Activated T-helper 1 cell treated with anti-CD3 and anti-CD28 coated beads, Interleukin-2, amount 50 U/mL, for 16 hours (primary cell): ENCODE data around the gene IFI6.
"Not testable (repeated sequence)": the region's sequence is repeated elsewhere in the genome, so short reads cannot be mapped to it uniquely, and the experiment has no call there.

Source experiments
- DNase-seq, 2 donors: peaks; one replicate each; pipeline ENCODE4 v3.0.0-alpha.2; 2020; ENCODE audit warnings: low read depth in 1 of 2, low spot score in 1 of 2

Gene IFI6

DNA sequence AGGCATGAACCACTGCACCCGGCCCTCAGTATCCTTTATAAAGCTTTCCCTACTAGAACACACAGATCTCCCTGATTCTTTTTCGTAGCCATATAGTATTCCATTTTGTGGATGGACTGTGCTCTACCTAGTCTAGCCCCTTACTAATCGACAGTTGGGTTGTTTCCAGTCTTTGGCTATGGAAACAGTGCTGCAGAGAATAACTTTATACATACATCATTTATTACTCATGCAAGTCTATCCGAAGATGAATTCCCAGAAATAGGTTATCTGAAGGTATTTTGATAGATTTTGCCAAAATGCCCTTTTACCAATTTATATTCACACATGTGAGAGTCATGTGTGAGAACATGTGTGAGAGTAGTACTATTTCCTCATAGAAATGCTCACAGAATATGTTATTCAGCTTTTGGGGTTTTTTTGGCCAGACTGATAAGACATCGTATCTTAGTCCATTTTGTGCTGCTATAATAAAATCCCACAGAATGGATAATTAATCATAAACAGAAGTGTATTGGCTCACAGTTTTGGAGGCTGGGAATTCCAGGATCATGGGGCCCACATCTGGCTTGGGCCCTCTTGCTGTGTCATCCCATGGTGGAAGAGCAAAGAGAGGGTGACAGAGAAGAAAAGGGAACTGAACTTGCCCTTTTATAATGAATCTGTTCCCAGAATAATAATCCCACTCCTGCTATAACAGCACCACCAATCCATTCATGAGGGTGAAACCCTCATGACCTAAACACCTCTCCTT is 19.7 kb downstream of the IFI6 start:
- no peak for DNase-seq

DNA sequence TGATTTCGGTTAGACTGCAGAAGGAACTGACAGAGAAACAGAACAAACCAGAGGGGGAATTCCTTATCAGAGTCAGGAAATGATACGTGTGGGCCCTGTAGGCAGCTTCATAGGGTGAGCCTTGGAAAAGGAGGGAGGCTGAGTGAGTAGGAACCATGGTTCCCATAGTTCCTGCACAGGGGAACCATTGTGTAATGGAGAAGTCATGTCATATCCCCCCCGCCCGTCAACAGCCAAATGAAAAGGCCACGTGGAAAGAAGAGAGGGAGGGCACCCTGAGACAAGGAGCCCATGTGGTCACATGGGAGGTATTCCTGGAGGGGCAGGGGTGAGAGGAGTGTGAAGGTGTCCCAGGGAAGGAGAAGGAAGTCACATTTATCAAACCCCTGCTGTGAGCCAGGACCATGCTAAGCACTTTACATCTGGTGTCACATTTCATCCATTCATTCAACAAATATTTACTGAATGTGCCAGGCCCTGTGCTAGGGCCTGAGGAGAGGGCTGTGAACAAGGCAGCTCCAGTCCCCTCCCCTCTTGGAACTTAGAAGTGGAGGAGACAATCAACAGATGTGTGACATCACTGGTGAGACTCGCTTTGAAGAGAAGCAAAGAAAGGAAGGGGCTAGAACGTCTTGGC is 21.3 kb downstream of the IFI6 start:
- no peak for DNase-seq

DNA sequence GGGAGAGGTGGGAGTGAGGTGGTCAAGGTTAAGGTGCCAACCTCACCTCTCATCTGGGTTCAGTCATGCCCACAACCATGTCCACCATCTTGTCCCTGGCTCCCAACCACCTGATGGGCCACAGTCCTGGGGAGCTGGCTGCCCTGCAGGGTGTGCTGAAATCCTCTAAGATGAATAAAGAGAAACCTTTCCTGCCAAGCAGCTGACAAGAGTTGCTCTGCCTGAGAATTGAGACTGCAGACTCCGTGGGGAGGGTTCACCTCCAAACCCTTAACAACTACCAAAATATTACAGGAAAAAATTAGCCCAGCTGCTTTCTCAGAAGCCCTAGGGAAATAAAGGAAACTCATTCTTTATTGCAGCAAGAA is 21.8 kb downstream of the IFI6 start:
- DNase-seq: no peak

DNA sequence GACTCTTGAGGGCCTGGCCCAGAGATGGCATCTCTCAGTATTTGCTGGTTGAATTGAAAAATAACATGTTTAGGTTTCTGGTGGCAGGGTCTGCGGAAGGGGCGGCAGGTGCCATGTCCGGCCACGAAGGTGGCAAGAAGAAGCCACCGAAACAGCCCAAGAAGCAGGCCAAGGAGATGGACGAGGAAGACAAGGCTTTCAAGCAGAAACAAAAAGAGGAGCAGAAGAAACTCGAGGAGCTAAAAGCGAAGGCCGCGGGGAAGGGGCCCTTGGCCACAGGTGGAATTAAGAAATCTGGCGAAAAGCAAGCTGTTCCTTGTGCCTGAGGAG is 22.7 kb downstream of the IFI6 start:
- DNase-seq: no peak

DNA sequence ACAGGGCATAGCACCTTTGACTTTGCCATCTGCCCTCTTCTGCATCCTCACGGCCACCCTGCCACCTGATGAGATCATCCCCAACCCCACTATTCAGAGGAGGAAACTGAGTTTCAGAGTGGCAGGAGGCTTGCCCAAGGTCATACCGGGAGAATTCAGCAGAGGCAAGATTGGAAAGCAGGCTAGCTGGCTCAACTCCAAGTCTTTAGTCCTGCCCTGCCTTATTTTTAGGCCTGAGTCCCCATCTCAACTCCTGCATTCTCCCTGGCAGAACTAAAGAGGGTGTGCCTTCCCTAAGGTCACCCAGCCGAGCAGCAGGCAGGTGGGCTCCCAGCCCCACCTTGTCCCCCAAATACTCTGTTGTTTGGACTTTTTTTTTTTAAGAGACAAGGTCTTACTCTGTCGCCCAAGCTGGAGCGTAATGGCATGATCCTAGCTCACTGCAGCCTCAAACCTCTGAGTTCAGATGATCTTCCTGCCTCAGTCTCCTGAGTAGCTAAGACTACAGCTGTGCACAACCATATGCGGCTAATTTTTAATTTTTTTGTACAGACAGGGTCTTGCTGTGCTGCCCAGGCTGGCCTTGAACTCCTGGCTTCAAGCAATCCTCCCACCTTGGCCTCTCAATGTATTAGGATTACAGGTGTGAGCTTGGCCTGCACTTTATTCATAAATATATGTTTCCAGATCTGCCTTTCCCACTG is 23.2 kb downstream of the IFI6 start:
- no peak for DNase-seq

DNA sequence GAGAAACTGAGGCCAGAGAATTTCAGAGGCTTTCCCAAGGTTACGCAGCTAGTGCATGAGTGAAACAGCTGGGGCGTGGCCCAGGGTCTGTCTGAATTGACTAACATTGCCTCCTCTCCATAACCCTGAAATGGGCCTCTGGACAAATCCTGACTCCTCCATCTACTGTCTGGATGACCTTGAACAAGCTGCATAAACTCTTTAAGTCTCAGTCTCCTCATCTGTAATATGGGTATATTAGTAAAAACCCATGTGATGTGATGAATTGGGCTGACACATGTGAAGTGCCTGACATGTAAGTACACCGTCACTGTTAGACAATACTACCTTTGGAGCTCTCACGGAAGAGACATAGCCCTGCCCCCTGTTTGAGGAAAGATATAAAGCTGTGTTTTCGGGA is 24.7 kb downstream of the IFI6 start:
- no peak for DNase-seq

DNA sequence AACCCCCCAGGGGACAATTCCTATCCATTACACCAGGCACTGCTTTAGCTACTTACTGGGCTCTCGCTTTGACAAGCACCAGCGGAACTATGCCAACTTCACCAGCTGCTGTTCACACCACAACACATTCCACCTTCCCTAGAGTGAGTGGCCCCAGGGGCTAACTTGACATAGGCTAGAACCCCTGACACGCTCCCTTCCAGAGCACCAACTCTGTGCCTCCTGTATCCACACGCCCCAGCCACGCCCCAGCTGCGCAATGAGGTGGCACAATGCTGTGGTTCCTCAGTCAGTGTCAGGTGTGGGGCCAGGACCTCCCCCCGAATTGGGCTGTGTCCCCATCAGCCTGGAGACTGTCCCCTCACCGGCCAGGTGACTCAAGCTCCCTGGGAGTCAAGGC is 25.3 kb downstream of the IFI6 start:
- DNase-seq: no peak

DNA sequence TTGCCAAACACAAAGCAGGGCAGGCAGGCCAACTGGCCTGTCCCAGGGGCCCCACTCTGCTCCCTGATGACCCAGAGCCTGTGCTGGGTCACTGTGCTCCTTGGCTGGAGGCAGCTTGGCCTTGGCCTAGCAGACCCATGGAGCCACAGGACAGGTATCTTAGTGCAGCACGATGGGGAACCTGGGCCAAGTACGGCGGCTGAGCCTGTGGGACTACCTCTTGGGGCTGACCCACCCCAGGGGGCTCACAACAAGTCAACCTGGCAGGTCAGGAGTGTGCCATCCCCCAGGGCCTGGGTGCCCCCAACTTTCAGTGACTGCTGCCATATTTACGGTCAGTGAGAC is 26.9 kb downstream of the IFI6 start:
- DNase-seq: no peak

DNA sequence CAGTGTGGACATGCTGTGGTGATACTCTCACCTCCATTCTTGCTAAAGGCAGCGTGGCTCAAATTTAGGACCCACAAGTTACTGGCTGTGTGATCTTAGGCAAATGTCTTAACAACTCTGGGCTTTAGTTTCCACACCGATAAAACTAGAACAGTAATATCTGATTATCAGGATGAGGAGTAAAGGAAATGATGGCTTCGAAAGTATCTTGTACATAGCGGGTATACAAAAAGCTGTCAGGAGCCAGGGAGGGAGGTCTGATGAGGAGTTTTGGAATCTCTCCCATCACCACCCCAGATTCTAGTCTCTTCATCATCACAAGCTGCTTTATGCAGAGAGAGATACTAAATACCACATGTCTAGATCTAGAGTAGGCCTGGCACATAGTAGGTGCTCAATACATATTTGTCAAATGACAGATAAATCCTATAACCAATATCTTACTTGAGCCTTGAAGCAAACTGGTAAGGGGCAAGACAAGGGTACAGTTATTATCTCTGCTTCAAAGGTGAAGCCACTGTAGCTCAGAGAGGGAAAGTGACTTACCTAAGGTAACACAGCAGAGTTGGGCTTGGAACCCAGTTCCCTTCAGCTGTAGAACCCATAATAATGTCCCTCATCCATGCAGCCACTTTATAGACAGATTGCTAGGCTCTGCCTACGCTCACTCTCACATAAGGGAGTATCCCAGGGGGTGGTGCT is 27.5 kb downstream of the IFI6 start:
- no peak for DNase-seq

DNA sequence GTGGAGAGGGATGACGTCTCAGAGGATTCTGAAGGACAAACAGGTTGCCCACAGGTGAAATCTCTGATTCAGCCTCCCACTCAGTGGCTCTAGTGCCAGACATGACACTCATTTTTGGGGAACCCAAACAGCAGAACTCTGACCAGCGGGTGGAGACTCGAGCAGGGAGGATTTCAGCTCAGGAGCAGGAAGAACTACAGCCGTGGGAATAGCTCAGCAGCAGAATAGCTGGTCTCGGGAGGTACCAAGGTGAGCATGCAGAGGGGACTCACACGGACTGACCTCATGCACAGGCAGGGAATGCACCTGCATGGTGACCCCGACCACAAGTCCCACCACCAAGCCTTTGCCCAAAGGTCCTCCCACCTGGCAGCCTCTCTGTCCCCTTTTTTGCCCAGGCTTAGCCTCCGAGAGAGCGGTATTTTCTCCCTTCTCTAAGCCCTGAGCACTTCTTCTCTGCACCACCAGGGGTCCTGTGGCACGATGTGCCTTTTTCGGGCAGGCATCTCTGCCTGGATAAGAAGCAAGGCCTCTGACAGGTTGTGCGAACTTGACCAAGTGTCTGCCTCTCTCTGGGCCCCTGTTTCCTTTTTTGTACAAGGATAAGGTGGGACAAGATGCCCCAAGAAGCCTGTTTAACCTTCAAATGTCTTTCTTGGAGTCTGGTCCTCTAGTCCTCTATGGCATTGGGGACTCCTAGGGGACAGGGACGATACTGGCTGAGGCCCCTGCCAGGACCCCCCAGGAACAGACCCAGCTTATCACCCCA is 28.2 kb downstream of the IFI6 start:
- peak; percentile 47 to 48 for DNase-seq

DNA sequence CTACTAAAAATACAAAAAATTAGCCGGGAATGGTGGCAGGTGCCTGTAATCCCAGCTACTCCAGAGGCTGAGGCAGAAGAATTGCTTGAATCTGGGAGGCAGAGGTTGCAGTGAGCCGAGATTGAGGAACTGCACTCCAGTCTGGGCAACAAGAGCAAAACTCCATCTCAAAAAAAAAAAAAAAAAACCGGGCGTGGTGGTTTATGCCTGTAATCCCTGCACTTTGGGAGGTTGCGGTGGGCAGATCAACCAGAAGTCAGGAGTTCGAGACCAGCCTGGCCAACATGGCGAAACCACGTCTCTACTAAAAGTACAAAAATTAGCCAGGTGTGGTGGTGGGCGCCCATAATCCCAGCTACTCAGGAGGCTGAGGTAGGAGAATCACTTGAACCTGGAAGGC is 31.5 kb downstream of the IFI6 start:
- not testable (repeated sequence) for DNase-seq

DNA sequence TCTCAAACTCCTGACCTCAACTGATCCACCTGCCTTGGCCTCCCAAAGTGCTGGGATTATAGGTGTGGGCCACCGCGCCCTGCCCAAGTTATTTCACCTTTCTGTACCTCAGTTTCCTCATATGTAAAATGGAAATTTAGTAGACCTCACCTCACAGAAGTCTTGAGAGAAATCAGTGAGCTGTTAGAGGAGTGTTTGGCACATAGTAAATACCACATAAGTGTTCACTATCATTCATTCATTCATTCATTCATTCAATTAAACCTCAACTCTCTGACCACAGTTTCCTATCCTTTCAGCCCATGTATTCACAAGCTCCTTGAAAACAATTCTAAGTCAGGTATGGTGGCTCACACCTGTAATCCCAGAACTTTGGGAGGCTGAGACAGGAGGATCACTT is 33.2 kb downstream of the IFI6 start:
- DNase-seq: no peak

DNA sequence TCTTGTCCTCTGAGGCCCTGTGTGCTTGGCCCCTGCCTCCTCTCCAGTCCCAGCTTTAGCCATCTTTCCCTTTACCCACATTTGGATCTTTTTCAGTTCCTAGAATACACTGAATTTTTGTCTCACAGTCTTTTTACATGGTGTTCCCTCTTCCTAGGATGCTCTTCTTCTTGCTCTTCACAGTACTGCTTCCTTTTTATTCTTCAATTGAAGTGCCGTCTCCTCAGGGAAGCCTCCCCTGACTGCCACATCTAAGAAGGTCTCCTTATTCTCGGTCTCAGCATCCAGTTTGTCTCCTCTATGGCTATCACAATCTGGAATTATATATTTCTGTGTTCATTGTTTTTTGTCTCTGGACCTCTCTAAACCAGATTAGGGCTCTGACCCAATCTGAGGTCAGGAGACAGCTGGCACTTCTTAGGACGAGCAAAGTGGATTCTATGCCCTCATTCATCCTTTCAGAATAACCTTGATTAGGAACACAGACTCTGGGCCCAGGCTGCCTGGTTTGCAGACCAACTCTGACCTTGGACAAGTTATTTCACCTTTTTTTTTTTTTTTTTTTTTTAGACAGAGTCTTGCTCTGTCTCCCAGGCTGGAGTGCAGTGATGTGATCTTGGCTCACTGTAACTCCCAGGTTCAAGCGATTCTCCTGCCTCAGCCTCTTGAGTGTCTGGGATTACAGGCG is 33.8 kb downstream of the IFI6 start:
- DNase-seq: no peak

DNA sequence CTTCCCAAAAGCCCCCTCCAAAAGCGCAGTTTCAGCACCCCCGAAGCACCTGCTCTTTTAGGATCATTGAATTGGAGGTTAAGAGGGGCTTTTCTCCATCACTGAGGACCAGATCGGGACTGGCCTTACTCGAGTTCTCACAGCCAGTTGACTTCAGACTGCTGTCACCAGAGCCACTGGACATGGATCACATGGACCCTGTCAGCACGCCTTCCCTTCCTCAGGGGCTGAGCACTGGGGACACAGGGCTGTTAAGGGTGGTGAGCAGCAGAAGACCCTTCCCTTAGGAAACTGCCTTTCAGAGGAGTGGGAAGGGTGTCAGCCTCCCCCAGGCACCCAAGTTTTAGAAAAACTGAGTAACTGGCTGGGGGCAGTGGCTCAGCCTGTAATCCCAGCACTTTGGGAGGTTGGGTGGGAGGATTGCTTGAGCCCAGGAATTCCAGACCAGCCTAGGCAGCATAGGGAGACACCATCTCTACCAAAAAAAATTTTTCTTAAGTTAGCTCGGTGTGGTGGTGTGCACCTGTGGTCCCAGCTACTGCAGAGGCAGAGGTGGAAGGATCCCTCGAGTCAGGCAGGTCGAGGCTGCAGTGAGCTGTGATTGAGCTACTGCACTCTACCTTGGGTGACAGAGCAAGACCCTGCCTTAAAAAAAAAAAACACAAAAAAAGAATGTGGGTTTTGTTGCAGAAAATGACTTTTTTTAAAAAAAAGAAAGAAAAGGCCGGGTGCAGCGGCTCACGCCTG is 36.4 kb downstream of the IFI6 start:
- DNase-seq: no peak

DNA sequence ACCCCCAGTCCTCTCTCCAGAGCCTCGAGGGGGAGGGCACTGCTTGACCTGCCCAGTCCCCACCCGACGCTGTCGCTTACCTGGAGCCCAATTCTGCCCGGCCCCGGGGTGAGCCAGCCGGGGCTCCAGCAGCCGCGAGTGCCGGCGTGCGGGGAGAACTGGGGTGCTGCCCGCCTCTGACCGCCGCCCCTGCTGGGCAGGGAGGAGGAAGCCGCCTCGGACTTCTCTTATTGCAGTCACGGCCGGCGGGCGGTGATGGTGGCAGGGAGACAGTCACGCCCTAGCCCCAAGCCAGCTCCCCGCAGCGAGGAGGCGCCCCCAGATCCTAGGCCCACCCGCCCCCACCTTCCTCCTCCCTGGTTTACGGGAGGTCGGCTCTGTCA is 37.0 kb downstream of the IFI6 start, which contains the start of gene FGR:
FGR (minus strand) TSS at position 201 of the 383 bp plus-strand sequence. CDS start 11,269 bp downstream, outside the sequence.
- DNase-seq: no peak

DNA sequence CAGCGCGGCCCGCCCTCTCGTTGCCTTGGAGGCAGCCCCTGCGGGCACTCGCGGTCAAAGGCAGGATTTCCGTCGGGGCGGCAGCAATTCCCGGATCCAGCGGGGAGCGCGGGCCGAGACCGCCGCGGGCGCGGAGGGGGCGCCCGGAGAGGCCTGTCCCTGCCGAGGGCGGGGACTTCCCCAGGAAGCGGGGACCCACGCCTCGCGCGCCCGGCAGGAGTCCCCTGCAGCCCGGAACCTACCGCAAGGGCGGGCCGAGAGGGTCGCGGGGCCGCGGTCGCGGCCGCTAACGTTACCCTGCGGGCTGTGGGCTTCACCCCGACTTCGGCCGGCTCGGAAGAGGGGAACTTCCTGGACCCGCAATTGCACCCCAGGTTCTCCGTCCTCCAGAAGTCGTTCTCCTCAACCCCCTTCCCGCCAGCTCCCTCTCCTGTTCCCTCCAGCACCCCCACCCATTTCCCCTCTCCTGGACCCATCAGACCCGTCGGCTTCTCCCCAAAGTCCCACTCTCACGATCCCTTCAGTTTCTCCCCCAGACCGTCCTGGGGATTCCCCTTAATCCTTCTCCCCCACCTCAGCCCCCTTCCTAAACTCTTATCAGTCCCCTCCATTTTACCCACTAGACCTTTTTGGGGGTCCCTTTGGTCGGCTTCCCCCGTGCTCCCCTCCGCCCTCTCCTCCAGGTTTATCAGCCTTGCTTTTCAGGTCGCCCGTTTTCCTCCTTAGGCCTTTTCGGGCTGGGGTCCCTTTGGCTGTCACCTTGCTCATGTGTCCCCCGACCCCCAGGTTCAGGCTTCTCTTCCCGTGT is 37.6 kb downstream of the IFI6 start:
- DNase-seq: peak in 1 of 2 donors; percentile 36

DNA sequence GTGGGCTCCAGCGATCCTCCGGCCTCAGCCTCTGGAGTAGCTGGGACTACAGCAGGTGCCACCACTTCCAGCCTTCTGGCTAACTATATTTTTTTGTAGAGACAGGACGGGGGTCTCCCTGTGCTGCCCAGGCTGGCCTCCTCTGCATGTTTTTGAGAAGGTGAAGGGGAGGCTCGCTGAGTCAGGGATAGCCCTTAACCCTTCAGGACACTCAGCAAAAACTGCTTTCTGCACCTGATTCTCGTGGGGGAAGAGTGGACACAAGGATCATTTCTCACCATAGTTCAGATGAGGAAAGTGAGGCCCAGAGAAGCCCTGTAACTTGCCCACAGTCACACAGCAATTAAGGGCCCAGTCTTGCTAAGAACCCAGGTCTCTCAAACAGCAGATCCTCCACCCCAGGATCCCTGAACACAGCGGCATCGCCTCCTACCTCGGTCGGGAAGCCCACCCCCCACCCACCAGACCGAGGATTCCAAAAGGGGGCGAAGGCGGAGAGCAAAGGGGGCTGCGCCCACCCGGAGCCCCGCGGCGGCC is 38.3 kb downstream of the IFI6 start:
- DNase-seq: no peak

DNA sequence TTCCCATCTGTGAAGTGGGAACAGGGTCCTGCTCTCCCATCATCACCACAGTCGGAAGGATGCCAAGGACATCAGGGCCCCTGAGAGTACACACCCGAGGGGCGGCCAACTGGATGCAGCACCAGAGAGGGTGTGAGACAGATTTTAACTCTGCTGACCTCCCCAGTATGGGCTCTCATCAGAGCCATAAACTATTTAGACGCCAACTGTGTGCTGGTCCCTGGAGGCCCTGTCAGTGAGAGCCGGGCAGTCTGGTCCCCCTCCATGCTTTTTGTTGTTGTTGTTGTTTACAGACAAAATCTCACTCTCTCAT is 38.7 kb downstream of the IFI6 start:
- no peak for DNase-seq
